ENCODE data around the gene GPR183. TPM values are rescaled to one million over a fixed set of nuclear protein-coding genes. Genes with fewer than 3 reads are reported as not detected.

GPR183 gene
- total RNA-seq, 1 donor from 2014 or later: not detected

- Mint-ChIP-seq H3K4me1 (ENCODE audit: unreplicated experiment) (peaks cover 5% of the 10 kb centered on the region), H3K27ac (no peak overlapping the region)
- TF ChIP-seq, protein P1, sequence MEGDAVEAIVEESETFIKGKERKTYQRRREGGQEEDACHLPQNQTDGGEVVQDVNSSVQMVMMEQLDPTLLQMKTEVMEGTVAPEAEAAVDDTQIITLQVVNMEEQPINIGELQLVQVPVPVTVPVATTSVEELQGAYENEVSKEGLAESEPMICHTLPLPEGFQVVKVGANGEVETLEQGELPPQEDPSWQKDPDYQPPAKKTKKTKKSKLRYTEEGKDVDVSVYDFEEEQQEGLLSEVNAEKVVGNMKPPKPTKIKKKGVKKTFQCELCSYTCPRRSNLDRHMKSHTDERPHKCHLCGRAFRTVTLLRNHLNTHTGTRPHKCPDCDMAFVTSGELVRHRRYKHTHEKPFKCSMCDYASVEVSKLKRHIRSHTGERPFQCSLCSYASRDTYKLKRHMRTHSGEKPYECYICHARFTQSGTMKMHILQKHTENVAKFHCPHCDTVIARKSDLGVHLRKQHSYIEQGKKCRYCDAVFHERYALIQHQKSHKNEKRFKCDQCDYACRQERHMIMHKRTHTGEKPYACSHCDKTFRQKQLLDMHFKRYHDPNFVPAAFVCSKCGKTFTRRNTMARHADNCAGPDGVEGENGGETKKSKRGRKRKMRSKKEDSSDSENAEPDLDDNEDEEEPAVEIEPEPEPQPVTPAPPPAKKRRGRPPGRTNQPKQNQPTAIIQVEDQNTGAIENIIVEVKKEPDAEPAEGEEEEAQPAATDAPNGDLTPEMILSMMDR (conservative IDR thresholded peaks at IDR 0.05): no peak
These were observed 1.6 kb downstream of the GPR183 start for GRCh38 chr13:99305566-99305965.

GRCh38 chr13:99305158-99305557 is 2.0 kb downstream of the GPR183 start:
- H3K36me3 Mint-ChIP-seq: peaks cover 29% of the 10 kb centered on the region
- H3K4me1 Mint-ChIP-seq (ENCODE audit: unreplicated experiment): peaks cover 5% of the 10 kb centered on the region
- no peak overlapping the region for H3K27ac Mint-ChIP-seq

More at GRCh38 chr13:99305566-99305965, 1.6 kb downstream of the GPR183 start:
- no peak overlapping the region for H3K4me3 Mint-ChIP-seq
- H3K27me3 Mint-ChIP-seq: no peaks in the 10 kb centered on the region
- no peak for DNase-seq (ENCODE audit: extremely low spot score, unreplicated experiment)
- no peaks in the 10 kb centered on the region for H3K9me3 Mint-ChIP-seq
- peaks cover 29% of the 10 kb centered on the region for H3K36me3 Mint-ChIP-seq

DNA sequence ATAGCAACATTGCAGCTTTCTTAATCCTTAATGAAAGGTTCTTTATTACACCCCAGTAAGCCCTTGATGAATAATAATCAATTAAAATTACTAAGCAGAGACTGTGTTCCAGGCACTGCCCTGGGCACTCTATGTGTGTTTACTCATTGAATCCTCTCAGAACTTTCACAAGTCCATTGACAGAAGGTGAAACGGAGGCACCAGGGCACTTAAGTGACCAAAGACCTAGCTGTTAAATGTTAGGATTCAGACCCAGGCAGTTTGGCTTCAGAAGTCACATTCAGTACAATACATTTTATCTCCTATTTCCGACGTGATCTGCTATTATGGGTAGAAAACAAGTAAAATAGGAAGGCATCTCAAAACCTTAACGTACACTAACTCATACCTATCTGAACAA is 2.7 kb downstream of the GPR183 start:
- H3K4me3 Mint-ChIP-seq: no peak overlapping the region
- no peak overlapping the region for H3K27ac Mint-ChIP-seq
- TF ChIP-seq, protein P1 (conservative IDR thresholded peaks at IDR 0.05): no peak
- no peaks in the 10 kb centered on the region for H3K9me3 Mint-ChIP-seq
- DNase-seq (ENCODE audit: extremely low spot score, unreplicated experiment): no peak
- no peaks in the 10 kb centered on the region for H3K27me3 Mint-ChIP-seq
- H3K36me3 Mint-ChIP-seq: peaks cover 29% of the 10 kb centered on the region
- peaks cover 5% of the 10 kb centered on the region for H3K4me1 Mint-ChIP-seq (ENCODE audit: unreplicated experiment)

More at GRCh38 chr13:99305158-99305557, 2.0 kb downstream of the GPR183 start:
- Mint-ChIP-seq H3K27me3 (no peaks in the 10 kb centered on the region), H3K9me3 (no peaks in the 10 kb centered on the region), H3K4me3 (no peak overlapping the region)
- TF ChIP-seq, protein P1 (conservative IDR thresholded peaks at IDR 0.05): no peak
- DNase-seq (ENCODE audit: extremely low spot score, unreplicated experiment): no peak

DNA sequence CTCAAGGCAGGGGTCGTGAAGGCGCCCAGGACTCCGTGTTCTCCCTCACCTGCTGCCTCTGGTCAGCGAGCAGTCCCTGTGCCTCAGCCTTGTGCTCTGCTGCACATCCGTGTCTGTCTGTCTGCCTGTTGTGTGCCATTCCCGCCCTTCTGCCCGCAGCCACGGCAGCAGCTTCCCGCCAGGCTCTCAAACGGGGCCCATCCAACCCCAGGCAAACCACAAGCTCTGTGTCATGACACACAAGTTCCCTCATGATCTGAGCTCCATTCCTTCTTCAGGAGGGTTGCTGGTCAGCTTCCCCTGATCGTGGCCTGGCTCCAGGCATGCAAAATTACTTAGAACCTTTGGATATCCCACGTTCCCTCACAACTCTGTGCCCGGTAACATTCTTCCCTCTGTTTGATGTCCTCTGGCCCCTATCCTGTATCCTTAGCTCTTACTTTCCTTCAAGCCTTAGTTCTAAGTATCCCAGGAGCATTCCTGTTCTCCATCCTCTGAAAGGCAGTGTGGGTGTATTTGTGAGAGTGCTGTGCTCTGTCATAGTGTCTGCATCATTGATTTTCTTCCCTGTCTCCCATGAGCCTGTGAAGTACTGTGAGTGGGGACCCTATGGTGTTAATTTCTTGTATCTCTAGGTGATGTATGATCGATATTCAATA is 3.2 kb downstream of the GPR183 start:
- peaks cover 5% of the 10 kb centered on the region for H3K4me1 Mint-ChIP-seq (ENCODE audit: unreplicated experiment)
- TF ChIP-seq, protein P1 (conservative IDR thresholded peaks at IDR 0.05): no peak
- DNase-seq (ENCODE audit: extremely low spot score, unreplicated experiment): no peak
- H3K27ac Mint-ChIP-seq: no peak overlapping the region
- H3K4me3 Mint-ChIP-seq: no peak overlapping the region
- no peaks in the 10 kb centered on the region for H3K27me3 Mint-ChIP-seq
- no peaks in the 10 kb centered on the region for H3K9me3 Mint-ChIP-seq
- H3K36me3 Mint-ChIP-seq: peaks cover 29% of the 10 kb centered on the region

DNA sequence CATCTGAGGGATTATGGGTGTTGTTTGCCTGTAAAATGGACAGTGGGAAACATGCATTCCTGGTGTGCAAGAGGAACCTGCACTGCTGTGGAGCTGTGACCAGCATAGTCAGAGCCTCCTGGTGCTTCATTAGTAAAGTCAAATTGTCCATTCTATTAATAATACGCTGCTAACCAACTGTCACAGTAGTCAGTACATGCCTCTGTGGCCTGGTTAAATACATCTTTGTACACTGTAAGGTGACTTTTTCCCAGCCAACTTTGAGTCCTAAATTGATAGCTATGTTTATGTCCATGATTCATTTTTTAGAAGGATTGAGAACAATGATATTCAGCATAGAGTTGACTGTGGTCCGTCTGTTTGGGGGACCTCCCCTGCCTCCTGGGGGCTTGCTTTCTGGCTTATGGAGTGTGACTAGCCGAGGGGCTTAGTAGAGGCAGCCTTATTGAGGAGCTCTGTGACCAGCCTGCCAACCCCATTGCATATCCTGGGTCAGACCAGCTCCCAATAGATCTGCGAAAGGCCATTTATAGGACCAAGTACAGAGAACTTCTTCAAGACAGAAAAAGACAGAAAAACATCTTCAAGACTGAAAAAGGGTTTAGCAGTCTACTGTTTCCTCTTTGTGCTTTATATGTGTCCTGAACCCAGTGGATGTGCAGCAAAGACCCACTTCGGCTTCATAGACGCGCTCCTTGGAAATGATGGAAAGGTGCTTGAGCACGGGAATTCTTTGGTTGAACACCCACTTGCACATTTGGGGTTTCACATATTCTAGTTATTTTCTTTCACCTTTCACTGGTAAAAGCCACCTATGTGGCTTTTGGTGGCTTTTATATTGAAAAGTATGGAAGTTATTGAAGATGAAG is 4.3 kb downstream of the GPR183 start:
- TF ChIP-seq, protein P1 (conservative IDR thresholded peaks at IDR 0.05): no peak
- DNase-seq (ENCODE audit: extremely low spot score, unreplicated experiment): no peak
- H3K4me1 Mint-ChIP-seq (ENCODE audit: unreplicated experiment): peaks cover 5% of the 10 kb centered on the region
- H3K9me3 Mint-ChIP-seq: no peaks in the 10 kb centered on the region
- H3K4me3 Mint-ChIP-seq: no peak overlapping the region
- H3K36me3 Mint-ChIP-seq: peaks cover 19% of the 10 kb centered on the region
- no peaks in the 10 kb centered on the region for H3K27me3 Mint-ChIP-seq
- no peak overlapping the region for H3K27ac Mint-ChIP-seq

All from type B pancreatic cell (in vitro differentiated cells).